ENCODE data around the gene C9orf85. TPM values are rescaled to one million over a fixed set of nuclear protein-coding genes. Genes with fewer than 3 reads are reported as not detected.
"Not testable (repeated sequence)": the region's sequence is repeated elsewhere in the genome, so short reads cannot be mapped to it uniquely, and the experiment has no call there.

Gene C9orf85
- total and polyA plus RNA-seq, 7 donors: 5.5 to 13.7 (median 8.5) TPM

DNA sequence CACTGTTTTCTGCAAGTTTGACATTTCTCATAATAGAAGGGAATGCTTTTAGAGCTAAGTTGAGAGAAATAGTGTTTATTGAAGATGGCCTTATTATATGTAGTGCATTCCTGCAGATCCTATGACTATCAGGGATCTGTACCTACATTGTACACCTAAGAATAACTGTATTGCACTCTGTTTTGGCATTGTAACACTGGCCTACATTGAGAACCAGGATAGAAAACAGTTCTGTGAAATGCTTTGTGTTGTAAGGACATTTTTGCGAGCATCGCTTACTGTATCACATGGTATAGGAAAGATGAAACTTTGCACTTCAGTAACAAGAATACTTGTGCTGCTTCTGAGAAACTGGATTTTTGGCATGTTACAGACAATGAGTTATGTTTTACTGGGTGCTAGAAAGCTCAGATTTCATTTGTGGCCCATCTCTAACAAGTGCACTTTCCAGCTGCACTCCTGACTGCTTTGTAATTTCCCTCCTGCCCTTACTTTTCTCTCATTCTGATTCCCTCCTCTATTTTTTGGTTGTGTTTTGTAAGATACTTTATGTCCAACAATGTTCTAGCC is 30.6 kb downstream of the C9orf85 start:
- H3K27me3 ChIP-seq (ENCODE audit: insufficient read depth in 3 of 3, low read length in 2 of 3): no peaks in the 10 kb centered on the region
- TF ChIP-seq, protein P1, sequence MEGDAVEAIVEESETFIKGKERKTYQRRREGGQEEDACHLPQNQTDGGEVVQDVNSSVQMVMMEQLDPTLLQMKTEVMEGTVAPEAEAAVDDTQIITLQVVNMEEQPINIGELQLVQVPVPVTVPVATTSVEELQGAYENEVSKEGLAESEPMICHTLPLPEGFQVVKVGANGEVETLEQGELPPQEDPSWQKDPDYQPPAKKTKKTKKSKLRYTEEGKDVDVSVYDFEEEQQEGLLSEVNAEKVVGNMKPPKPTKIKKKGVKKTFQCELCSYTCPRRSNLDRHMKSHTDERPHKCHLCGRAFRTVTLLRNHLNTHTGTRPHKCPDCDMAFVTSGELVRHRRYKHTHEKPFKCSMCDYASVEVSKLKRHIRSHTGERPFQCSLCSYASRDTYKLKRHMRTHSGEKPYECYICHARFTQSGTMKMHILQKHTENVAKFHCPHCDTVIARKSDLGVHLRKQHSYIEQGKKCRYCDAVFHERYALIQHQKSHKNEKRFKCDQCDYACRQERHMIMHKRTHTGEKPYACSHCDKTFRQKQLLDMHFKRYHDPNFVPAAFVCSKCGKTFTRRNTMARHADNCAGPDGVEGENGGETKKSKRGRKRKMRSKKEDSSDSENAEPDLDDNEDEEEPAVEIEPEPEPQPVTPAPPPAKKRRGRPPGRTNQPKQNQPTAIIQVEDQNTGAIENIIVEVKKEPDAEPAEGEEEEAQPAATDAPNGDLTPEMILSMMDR (IDR thresholded peaks at IDR 0.05): no peak
- no peaks in the 10 kb centered on the region for H3K9me3 ChIP-seq
- H3K4me3 ChIP-seq: no peak overlapping the region
- 27 to 36% (median 31%) methylated on average over 2 of the region's 2 CpGs for WGBS, 3 donors
- H3K4me1 ChIP-seq: peaks cover 42% of the 10 kb centered on the region
- DNase-seq (no peak), ATAC-seq (peak; percentile 58 to 83 (median 70))
- intact Hi-C loops (cut with DNase I): no loop called here
- H3K36me3 ChIP-seq (ENCODE audit: insufficient read depth in 1 of 2, low read depth in 1 of 2): no peaks in the 10 kb centered on the region
- H3K27ac ChIP-seq: peak overlapping the region; percentile 67

DNA sequence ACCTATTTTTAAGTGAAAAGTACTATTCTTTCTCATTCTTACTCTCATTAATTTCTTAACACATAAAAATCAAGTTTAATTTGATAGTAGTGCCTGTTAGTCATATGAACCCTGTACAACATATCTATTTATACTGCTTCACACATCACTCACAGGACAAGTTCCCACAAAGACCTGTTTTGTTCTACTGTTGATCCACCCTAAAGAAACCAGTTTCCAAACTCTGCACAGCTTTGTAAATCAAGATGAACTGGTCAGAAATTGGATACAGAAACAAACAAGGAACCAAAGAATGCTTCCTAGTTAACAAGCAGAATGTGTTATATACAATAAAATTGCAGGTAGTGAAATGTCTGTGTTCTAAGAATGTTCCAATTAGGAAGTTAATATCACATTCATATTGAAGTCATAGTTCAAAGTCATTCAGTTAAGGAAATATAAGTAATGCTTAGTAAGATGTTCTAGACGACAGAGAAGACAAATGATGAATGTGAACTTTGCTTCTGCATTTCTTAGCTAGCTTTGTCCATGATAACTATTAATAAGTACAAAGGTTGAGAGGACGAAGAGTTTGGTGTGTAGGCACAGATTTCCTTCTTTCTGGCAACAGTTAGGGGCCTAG is 33.4 kb downstream of the C9orf85 start:
- H3K36me3 ChIP-seq (ENCODE audit: insufficient read depth in 1 of 2, low read depth in 1 of 2): no peaks in the 10 kb centered on the region
- peaks cover 38% of the 10 kb centered on the region for H3K4me1 ChIP-seq
- WGBS, 3 donors: 18 to 39% (median 24%) methylated on average over 2 of the region's 2 CpGs
- intact Hi-C loops (cut with DNase I): no loop called here
- no peaks in the 10 kb centered on the region for H3K27me3 ChIP-seq (ENCODE audit: insufficient read depth in 3 of 3, low read length in 2 of 3)
- TF ChIP-seq, protein P1 (IDR thresholded peaks at IDR 0.05): no peak
- DNase-seq: no peak
- peak overlapping the region; percentile 58 for H3K27ac ChIP-seq
- H3K9me3 ChIP-seq: no peaks in the 10 kb centered on the region
- peak overlapping the region; percentile 1 for H3K4me3 ChIP-seq
- ATAC-seq: peak in 3 of 4 donors; percentile 81 to 85 (median 84)

DNA sequence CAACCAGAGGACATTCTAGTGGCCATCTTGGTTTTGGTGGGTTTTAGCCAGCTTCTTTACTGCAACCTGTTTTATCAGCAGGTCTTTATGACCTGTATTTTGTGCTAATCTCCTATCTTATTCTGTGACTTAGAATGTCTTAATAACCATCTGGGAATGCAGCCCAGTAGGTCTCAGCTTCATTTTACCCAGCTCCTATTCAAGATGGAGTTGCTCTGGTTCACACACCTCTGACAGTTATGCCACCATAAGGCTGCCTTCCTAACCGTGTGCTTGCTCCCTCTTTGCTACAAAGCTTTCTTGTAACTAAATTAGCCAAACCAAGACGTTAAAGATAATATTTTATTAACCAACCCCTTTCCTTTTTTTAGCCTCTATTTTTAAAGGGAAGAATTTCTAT is 43.2 kb downstream of the C9orf85 start:
- H3K4me3 ChIP-seq; ATAC-seq; H3K4me1 ChIP-seq; intact Hi-C loops (cut with DNase I); H3K27me3 ChIP-seq (ENCODE audit: insufficient read depth in 3 of 3, low read length in 2 of 3); H3K9me3 ChIP-seq; H3K36me3 ChIP-seq (ENCODE audit: insufficient read depth in 1 of 2, low read depth in 1 of 2); H3K27ac ChIP-seq; DNase-seq: not testable (repeated sequence)
- WGBS, 3 donors: 59 to 84% (median 70%) methylated on average over 2 of the region's 2 CpGs

DNA sequence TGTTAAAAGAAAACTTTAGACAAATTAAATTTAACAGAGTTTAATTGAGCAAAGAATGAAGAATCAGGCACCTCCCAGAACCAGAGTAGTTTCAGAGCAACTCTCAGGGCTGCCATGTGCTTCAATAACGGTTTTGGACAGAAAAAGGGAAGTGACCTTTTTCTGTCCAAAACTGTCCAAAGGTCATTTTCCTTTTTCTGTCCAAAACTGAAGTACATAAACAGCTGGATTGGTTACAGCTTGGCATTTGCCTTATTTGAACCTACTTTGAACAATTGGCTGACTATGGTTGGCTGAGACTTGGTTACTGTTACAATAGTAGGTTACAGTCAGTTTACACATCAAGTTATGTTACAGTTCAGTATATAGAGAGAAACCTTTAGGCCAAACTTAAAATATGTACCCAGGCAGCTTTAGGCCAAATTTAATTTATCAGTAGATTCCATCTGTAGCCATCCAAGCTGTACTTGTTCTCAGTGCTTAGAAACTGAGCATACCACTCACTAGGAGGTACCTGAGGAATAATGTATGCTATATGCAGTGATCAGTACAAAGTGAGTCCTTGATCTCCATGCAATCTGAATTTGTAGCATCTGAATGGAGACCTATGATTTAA is 44.0 kb downstream of the C9orf85 start:
- no peak overlapping the region for H3K4me3 ChIP-seq
- H3K27ac ChIP-seq: no peak overlapping the region
- ATAC-seq (no peak), DNase-seq (no peak)
- 20 to 28% (median 25%) methylated on average over 1 of the region's 1 CpG for WGBS, 3 donors
- peaks cover 3% of the 10 kb centered on the region for H3K4me1 ChIP-seq
- H3K36me3 ChIP-seq (ENCODE audit: insufficient read depth in 1 of 2, low read depth in 1 of 2): peaks cover 0 to 12% of the 10 kb centered on the region in 2 donors
- TF ChIP-seq, protein P1 (IDR thresholded peaks at IDR 0.05): no peak
- no peaks in the 10 kb centered on the region for H3K27me3 ChIP-seq (ENCODE audit: insufficient read depth in 3 of 3, low read length in 2 of 3)
- intact Hi-C loops (cut with DNase I): no loop called here
- H3K9me3 ChIP-seq: no peaks in the 10 kb centered on the region

DNA sequence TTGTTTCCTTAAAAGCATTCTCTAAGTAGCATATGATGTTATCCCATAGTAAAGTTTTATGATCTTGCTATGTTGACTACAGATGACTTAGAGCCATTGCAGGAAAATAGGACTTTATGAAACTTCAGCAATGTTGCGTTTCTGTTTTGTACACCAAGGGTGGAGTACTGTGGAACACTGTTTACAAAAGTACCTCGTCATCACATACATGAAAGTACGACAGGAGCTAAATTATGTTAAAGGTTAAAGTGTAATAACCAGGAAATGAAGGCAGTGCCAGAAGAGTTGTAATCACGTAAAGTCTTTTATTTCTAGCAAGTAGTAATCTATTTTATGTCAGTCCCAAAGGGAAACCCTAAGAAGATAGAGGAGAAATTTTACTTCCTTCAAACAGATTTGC is 50.9 kb downstream of the C9orf85 start:
- TF ChIP-seq, protein P1 (IDR thresholded peaks at IDR 0.05): no peak
- Histone ChIP-seq H3K4me1 (no peaks in the 10 kb centered on the region), H3K9me3 (no peaks in the 10 kb centered on the region), H3K27me3 (ENCODE audit: insufficient read depth in 3 of 3, low read length in 2 of 3) (no peaks in the 10 kb centered on the region), H3K4me3 (no peak overlapping the region), H3K27ac (no peak overlapping the region), H3K36me3 (ENCODE audit: insufficient read depth in 1 of 2, low read depth in 1 of 2) (peaks cover 0 to 19% of the 10 kb centered on the region in 2 donors)
- DNase-seq (no peak), ATAC-seq (no peak)
- intact Hi-C loops (cut with DNase I): no loop called here
- 72 to 80% (median 72%) methylated on average over 4 of the region's 4 CpGs for WGBS, 3 donors

DNA sequence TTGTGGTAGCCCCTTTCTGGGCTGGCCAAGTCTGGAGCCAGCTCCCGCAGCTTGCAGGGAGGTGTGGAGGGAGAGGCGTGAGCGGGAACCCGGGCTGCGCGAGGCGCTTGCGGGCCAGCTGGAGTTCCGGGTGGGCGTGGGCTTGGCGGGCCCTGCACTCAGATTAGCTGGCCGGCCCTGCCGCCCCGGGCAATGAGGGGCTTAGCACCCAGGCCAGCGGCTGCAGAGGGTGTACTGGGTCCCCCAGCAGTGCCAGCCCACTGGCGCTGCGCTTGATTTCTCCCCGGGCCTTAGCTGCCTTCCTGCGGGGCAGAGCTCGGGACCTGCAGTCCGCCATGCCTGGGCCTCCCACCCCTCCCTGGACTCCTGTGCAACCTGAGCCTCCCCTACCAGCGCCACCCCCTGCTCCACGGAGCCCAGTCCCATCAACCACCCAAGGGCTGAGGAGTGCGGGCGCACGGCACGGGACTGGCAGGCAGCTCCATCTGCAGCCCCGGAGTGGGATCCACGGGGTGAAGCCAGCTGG is 52.1 kb downstream of the C9orf85 start:
- H3K4me1 ChIP-seq; H3K4me3 ChIP-seq; ATAC-seq; H3K9me3 ChIP-seq; H3K27ac ChIP-seq; DNase-seq; H3K27me3 ChIP-seq (ENCODE audit: insufficient read depth in 3 of 3, low read length in 2 of 3); intact Hi-C loops (cut with DNase I): not testable (repeated sequence)
- 91 to 95% (median 92%) methylated on average over 24 to 29 of the region's 29 CpGs for WGBS, 3 donors
- peaks cover 0 to 19% of the 10 kb centered on the region in 2 donors for H3K36me3 ChIP-seq (ENCODE audit: insufficient read depth in 1 of 2, low read depth in 1 of 2)

Measured in psoas muscle (tissue), 8 donors.